Neuronal stem cell (in vitro differentiated cells): ENCODE data around the gene TIGIT.

Experiments used
- DNase-seq: peaks from one replicate; pipeline ENCODE4 v3.0.0-alpha.2; 2013; ENCODE audit warnings: low spot score
- H2AFZ ChIP-seq: one replicate; pipeline ENCODE4 v1.6.1; 2013; ENCODE audit warnings: mild to moderate bottlenecking, low read length, inconsistent platforms
- H2AK5ac ChIP-seq: 2 replicates; pipeline ENCODE4 v1.6.1; 2013; ENCODE audit warnings: low read depth, mild to moderate bottlenecking, inconsistent platforms, low read length, moderate library complexity, mixed read lengths
- H2BK120ac ChIP-seq: 2 replicates; pipeline ENCODE4 v1.6.1; 2013; ENCODE audit warnings: low read depth, mild to moderate bottlenecking, inconsistent platforms, low read length, moderate library complexity, mixed read lengths
- H2BK12ac ChIP-seq: one replicate; pipeline ENCODE4 v1.6.1; 2013; ENCODE audit warnings: low read length, inconsistent platforms
- H2BK15ac ChIP-seq: 2 replicates; pipeline ENCODE4 v1.6.1; 2013; ENCODE audit warnings: mild to moderate bottlenecking, low read length, inconsistent platforms, mixed read lengths
- H2BK5ac ChIP-seq: one replicate; pipeline ENCODE4 v1.6.1; 2013; ENCODE audit warnings: inconsistent platforms, mild to moderate bottlenecking, low read length, moderate library complexity
- H3K14ac ChIP-seq: one replicate; pipeline ENCODE4 v1.6.1; 2013; ENCODE audit warnings: low read length, inconsistent platforms
- H3K18ac ChIP-seq: 2 replicates; pipeline ENCODE4 v1.6.1; 2013; ENCODE audit warnings: low read length, inconsistent platforms
- H3K23ac ChIP-seq: 2 replicates; pipeline ENCODE4 v1.6.1; 2013; ENCODE audit warnings: low read depth, mild to moderate bottlenecking, mixed read lengths, low read length, inconsistent platforms; ENCODE audit not compliant: poor library complexity
- H3K27ac ChIP-seq: replicated peaks from 3 replicates; pipeline ENCODE4 v1.5.1; 2013; ENCODE audit warnings: low read length, inconsistent platforms
- H3K27me3 ChIP-seq, 3 experiments: 2 replicates each; pipeline ENCODE4 v1.6.1; 2013; ENCODE audit warnings: low read length in 3 of 3, mild to moderate bottlenecking in 2 of 3, inconsistent platforms in 1 of 3, low read depth in 1 of 3, mixed read lengths in 1 of 3, moderate library complexity in 1 of 3; ENCODE audit not compliant: control insufficient read depth in 3 of 3, insufficient read depth in 3 of 3
- H3K36me3 ChIP-seq, 2 donors: replicated peaks in 1 of 2; 2 replicates each; pipeline ENCODE4 v1.6.1; 2013; ENCODE audit warnings: low read length in 2 of 2; ENCODE audit not compliant: control insufficient read depth in 2 of 2, insufficient read depth in 2 of 2
- H3K4ac ChIP-seq: 2 replicates; pipeline ENCODE4 v1.6.1; 2013; ENCODE audit warnings: inconsistent platforms, mild to moderate bottlenecking, low read length, moderate library complexity
- H3K4me1 ChIP-seq, 2 donors: 1 replicate in 1 of 2; 2 replicates in 1 of 2; pipeline ENCODE4 v1.6.1; 2013; ENCODE audit warnings: low read length in 2 of 2, low read depth in 1 of 2; ENCODE audit not compliant: control insufficient read depth in 2 of 2, insufficient read depth in 1 of 2
- H3K4me2 ChIP-seq: one replicate; pipeline ENCODE4 v1.6.1; 2013; ENCODE audit warnings: mild to moderate bottlenecking, low read length, inconsistent platforms; ENCODE audit not compliant: insufficient read depth, poor library complexity, severe bottlenecking
- H3K4me3 ChIP-seq, 2 donors: 2 replicates each; pipeline ENCODE4 v1.5.1; 2013; ENCODE audit warnings: low read length in 2 of 2, mild to moderate bottlenecking in 2 of 2, inconsistent platforms in 1 of 2, moderate library complexity in 1 of 2
- H3K79me1 ChIP-seq: one replicate; pipeline ENCODE4 v1.6.1; 2013; ENCODE audit warnings: low read depth, mild to moderate bottlenecking, inconsistent platforms, low read length, moderate library complexity
- H3K9ac ChIP-seq: one replicate; pipeline ENCODE4 v1.6.1; 2013; ENCODE audit warnings: mild to moderate bottlenecking, low read depth, low read length, inconsistent platforms; ENCODE audit not compliant: poor library complexity
- H3K9me3 ChIP-seq, 2 donors: replicated peaks in 1 of 2; 2 replicates each; pipeline versions ENCODE3 to v1.6.1; 2013; ENCODE audit warnings: low read length in 2 of 2, mild to moderate bottlenecking in 2 of 2, inconsistent platforms in 1 of 2, low read depth in 1 of 2, mixed read lengths in 1 of 2, moderate library complexity in 1 of 2; ENCODE audit not compliant: control insufficient read depth in 2 of 2, insufficient read depth in 1 of 2
- H4K8ac ChIP-seq: one replicate; pipeline ENCODE4 v1.6.1; 2013; ENCODE audit warnings: low read depth, mild to moderate bottlenecking, inconsistent platforms, low read length, moderate library complexity
- H4K91ac ChIP-seq: one replicate; pipeline ENCODE4 v1.6.1; 2013; ENCODE audit warnings: low read length, low read depth, mild to moderate bottlenecking, inconsistent platforms; ENCODE audit not compliant: poor library complexity
- WGBS, 2 donors: extraction: QIAGEN DNeasy Blood & Tissue Kit; methylation state at CpG; one replicate each; pipeline ENCODE4 v1.1.7; 2013; ENCODE audit warnings: missing lambda C conversion rate in 2 of 2, mixed read lengths in 1 of 2; ENCODE audit not compliant: insufficient read length in 2 of 2, insufficient replicate concordance in 1 of 2; ENCODE audit errors: extremely low coverage in 2 of 2; 5-methylcytosine and 5-hydroxymethylcytosine counted together

The TIGIT gene

GRCh38 chr3:114350271-114350670 lies 56.4 kb downstream of the TIGIT start:
- H2BK5ac ChIP-seq: no peak overlapping the region
- H2BK12ac ChIP-seq: no peak overlapping the region
- no peak for DNase-seq
- H2BK120ac ChIP-seq: no peak overlapping the region
- no peak overlapping the region for H3K23ac ChIP-seq
- no peak overlapping the region for H3K9ac ChIP-seq
- no peak overlapping the region for H3K4ac ChIP-seq
- no peak overlapping the region for H3K27ac ChIP-seq
- no peak overlapping the region for H4K8ac ChIP-seq
- H2AK5ac ChIP-seq: peak overlapping the region; percentile 23
- no peaks in the 10 kb centered on the region for H3K79me1 ChIP-seq
- H4K91ac ChIP-seq: peak overlapping the region; percentile 86
- no peak overlapping the region for H3K4me2 ChIP-seq
- WGBS, 2 donors: no CpG with 5 or more reads among the region's 12 CpGs
- peak overlapping the region; percentile 23 for H3K18ac ChIP-seq
- peaks cover 2 to 4% of the 10 kb centered on the region in 2 donors for H3K4me1 ChIP-seq
- no peak overlapping the region for H2BK15ac ChIP-seq
- H3K36me3 ChIP-seq: peaks cover 0 to 33% of the 10 kb centered on the region in 2 donors
- no peak overlapping the region for H3K14ac ChIP-seq
- H3K27me3 ChIP-seq: no peaks in the 10 kb centered on the region
- H3K4me3 ChIP-seq: no peak overlapping the region
- peaks cover 3 to 7% of the 10 kb centered on the region in 2 donors for H3K9me3 ChIP-seq
- no peak overlapping the region for H2AFZ ChIP-seq

GRCh38 chr3:114350690-114351089 lies 56.9 kb downstream of the TIGIT start:
- Histone ChIP-seq H3K79me1 (no peaks in the 10 kb centered on the region), H2AFZ (no peak overlapping the region), H3K4ac (no peak overlapping the region), H2BK120ac (no peak overlapping the region), H3K14ac (peak overlapping the region; percentile 63), H3K9me3 (peaks cover 3 to 7% of the 10 kb centered on the region in 2 donors), H3K4me2 (no peak overlapping the region), H3K23ac (no peak overlapping the region), H3K4me3 (no peak overlapping the region), H3K27ac (no peak overlapping the region), H4K8ac (no peak overlapping the region), H4K91ac (peak overlapping the region; percentile 86), H2BK5ac (peak overlapping the region; percentile 42), H2AK5ac (peak overlapping the region; percentile 23), H3K36me3 (peaks cover 0 to 33% of the 10 kb centered on the region in 2 donors), H3K27me3 (no peaks in the 10 kb centered on the region), H2BK15ac (no peak overlapping the region), H2BK12ac (peak overlapping the region; percentile 73), H3K18ac (peak overlapping the region; percentile 53), H3K4me1 (peaks cover 3 to 6% of the 10 kb centered on the region in 2 donors), H3K9ac (peak overlapping the region; percentile 3)
- no peak for DNase-seq
- no CpG with 5 or more reads among the region's 24 CpGs for WGBS, 2 donors

- Histone ChIP-seq H3K27ac (no peak overlapping the region), H3K4me2 (no peak overlapping the region), H3K9me3 (peaks cover 3 to 7% of the 10 kb centered on the region in 2 donors), H3K9ac (peak overlapping the region; percentile 31), H2BK12ac (peak overlapping the region; percentile 73), H3K36me3 (peaks cover 0 to 33% of the 10 kb centered on the region in 2 donors), H3K27me3 (no peaks in the 10 kb centered on the region), H4K91ac (peak overlapping the region; percentile 1), H2BK5ac (peak overlapping the region; percentile 42), H3K14ac (peak overlapping the region; percentile 65), H3K18ac (peak overlapping the region; percentile 63), H3K4me1 (peaks cover 4 to 12% of the 10 kb centered on the region in 2 donors), H3K4ac (no peak overlapping the region), H2BK120ac (no peak overlapping the region), H3K23ac (peak overlapping the region; percentile 76), H2BK15ac (peak overlapping the region; percentile 16), H2AFZ (no peak overlapping the region), H3K79me1 (no peaks in the 10 kb centered on the region), H4K8ac (peak overlapping the region; percentile 20), H3K4me3 (peak overlapping the region in 1 of 2 donors; percentile 7), H2AK5ac (peak overlapping the region; percentile 80)
- no peak for DNase-seq
- no CpG with 5 or more reads among the region's 64 CpGs for WGBS, 2 donors
These were observed 57.4 kb downstream of the TIGIT start for GRCh38 chr3:114351123-114351821.

- DNase-seq: no peak
- Histone ChIP-seq H3K9me3 (peaks cover 0 to 7% of the 10 kb centered on the region in 2 donors), H3K4ac (no peak overlapping the region), H3K4me3 (peak overlapping the region in 1 of 2 donors; percentile 7), H4K91ac (peak overlapping the region; percentile 1), H3K79me1 (no peaks in the 10 kb centered on the region), H3K27me3 (no peaks in the 10 kb centered on the region), H2BK5ac (no peak overlapping the region), H3K27ac (no peak overlapping the region), H2BK120ac (no peak overlapping the region), H2BK15ac (peak overlapping the region; percentile 16), H2BK12ac (no peak overlapping the region), H2AK5ac (peak overlapping the region; percentile 80), H3K18ac (peak overlapping the region; percentile 63), H3K23ac (peak overlapping the region; percentile 76), H3K36me3 (peaks cover 0 to 33% of the 10 kb centered on the region in 2 donors), H2AFZ (no peak overlapping the region), H4K8ac (peak overlapping the region; percentile 20), H3K4me2 (no peak overlapping the region), H3K4me1 (peaks cover 9 to 16% of the 10 kb centered on the region in 2 donors), H3K9ac (peak overlapping the region; percentile 31), H3K14ac (peak overlapping the region; percentile 65)
- no CpG with 5 or more reads among the region's 9 CpGs for WGBS, 2 donors
These were observed 58.0 kb downstream of the TIGIT start for GRCh38 chr3:114351822-114352145.
